Fibroblast of villous mesenchyme (primary cell): Measurements from ENCODE around the gene ECPAS. TPM values are rescaled to one million over a fixed set of nuclear protein-coding genes. Genes with fewer than 3 reads are reported as not detected.
A peak's percentile ranks its signal among the peaks of the same experiment; 100 is the strongest.

Source experiments
- DNase-seq: peaks from one replicate; pipeline ENCODE4 v3.0.0-alpha.2; 2010; ENCODE audit warnings: low read depth
- H3K4me3 ChIP-seq: 2 replicates; pipeline ENCODE4 v1.5.1; 2011; ENCODE audit warnings: low read depth, mild to moderate bottlenecking, low read length
- total RNA-seq: library from RNA; depleted of rRNA; stranded (reverse); fragments of >200 nt; gene quantifications from 2 replicates; pipeline ENCODE4 v1.2.3, GENCODE V29; 2012
- TF ChIP-seq, protein P1 (sequence below): IDR thresholded peaks from 2 replicates; pipeline ENCODE4 v1.5.1; 2012; ENCODE audit warnings: low read depth, mild to moderate bottlenecking, low read length; ENCODE audit not compliant: insufficient read depth

Gene ECPAS
- total RNA-seq, 1 donor, result 99.3 TPM

DNA sequence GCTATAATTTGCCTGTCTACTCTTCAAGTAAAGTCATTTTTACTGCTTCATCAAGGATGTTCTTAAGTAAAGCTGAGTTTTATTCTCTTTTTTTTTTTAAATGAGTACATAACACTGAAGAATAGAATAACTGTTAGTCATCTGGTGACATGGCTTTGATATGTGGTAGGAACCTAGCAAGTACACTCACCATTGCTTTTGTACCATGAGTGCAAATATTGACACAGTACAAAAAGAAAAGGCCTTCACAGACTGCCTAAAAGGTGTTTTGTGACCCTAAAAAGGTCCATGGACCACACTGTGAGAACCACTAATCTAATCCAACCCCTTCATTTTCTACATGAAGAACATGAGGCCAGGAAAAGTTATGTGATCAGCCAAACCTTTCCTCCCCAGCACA lies 55.0 kb downstream of the ECPAS start:
- no peak overlapping the region for H3K4me3 ChIP-seq
- DNase-seq, result no peak
- TF ChIP-seq, protein P1, sequence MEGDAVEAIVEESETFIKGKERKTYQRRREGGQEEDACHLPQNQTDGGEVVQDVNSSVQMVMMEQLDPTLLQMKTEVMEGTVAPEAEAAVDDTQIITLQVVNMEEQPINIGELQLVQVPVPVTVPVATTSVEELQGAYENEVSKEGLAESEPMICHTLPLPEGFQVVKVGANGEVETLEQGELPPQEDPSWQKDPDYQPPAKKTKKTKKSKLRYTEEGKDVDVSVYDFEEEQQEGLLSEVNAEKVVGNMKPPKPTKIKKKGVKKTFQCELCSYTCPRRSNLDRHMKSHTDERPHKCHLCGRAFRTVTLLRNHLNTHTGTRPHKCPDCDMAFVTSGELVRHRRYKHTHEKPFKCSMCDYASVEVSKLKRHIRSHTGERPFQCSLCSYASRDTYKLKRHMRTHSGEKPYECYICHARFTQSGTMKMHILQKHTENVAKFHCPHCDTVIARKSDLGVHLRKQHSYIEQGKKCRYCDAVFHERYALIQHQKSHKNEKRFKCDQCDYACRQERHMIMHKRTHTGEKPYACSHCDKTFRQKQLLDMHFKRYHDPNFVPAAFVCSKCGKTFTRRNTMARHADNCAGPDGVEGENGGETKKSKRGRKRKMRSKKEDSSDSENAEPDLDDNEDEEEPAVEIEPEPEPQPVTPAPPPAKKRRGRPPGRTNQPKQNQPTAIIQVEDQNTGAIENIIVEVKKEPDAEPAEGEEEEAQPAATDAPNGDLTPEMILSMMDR, result no peak

DNA sequence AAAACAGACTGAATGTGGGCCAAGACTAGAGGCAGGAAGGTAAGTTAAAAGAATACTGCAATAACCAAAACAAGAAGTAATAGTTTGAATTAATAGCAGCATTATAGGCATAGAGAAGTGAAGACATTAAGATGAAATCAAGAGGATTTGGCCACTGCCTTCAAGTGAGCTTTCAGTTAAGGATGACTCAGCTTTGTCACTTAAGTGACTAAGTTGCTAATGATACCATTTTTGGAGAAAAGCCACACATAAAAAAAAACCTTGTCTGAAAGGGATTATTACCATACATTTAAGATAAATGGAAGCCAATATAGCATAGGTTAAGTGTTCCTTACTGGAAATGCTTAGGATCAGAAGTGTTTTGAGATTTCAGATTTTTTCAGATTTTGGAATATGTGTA lies 57.0 kb downstream of the ECPAS start:
- TF ChIP-seq, protein P1, result no peak
- DNase-seq, result peak; percentile 49
- no peak overlapping the region for H3K4me3 ChIP-seq

DNA sequence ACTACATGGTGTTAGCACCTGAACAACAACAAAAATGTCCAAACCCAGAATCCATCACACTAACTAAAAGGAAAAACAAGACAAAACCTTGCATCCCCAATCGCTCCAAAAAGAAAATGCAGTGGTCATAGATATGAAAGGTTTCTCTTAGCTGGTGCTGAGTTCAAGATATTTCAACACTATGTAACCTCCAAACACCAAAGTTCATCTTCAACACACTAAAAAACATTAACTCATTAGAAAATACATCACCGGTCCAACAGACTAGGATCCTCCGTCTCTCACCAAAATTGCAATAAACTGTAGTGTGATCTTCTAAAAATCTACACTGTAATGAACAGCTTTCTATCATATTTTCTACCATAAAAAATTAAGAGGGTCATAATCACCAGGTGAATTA lies 60.8 kb downstream of the ECPAS start:
- TF ChIP-seq, protein P1, result no peak
- DNase-seq, result no peak

DNA sequence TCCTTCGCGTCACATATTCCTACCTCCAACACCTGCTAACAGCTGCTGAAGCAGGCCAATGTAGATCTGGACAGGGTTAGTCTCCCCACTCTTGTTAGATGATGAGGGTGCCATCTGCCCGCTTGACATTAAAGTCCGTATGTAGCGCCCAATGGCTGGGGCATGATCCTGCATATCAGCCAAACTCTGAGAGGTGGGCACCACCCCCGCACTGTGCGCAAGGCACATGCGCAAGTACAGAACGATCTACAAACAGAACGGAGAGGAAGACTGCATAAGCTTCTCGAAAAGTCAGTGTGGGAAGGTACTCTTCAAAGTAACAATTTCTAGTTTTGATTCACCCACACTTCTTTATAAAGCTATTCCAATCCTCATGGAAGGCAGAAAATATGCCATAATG lies 69.8 kb downstream of the ECPAS start:
- H3K4me3 ChIP-seq, result no peak overlapping the region
- TF ChIP-seq, protein P1, result no peak
- no peak for DNase-seq

More for the DNA sequence above, 60.8 kb downstream of the ECPAS start:
- H3K4me3 ChIP-seq, result no peak overlapping the region

DNA sequence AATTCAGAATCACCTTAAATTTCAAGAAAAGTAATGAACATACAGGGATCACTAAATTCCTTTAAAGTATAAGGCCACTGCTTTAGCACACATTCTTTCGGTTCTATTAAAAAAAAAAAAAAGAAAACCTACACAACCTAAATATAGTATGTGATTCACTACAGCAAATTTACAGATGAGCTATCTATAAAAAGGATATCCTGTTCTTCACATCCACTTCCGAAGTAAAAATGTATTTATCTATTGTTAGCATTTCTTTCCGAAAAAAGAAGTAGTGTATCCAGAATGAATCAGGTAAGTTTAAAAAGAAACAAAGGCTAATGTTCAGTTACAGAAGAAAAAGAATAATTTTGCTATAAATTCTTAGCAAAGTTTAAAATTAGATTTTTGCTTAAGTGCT lies 70.2 kb downstream of the ECPAS start:
- DNase-seq, result no peak
- TF ChIP-seq, protein P1, result no peak
- no peak overlapping the region for H3K4me3 ChIP-seq

DNA sequence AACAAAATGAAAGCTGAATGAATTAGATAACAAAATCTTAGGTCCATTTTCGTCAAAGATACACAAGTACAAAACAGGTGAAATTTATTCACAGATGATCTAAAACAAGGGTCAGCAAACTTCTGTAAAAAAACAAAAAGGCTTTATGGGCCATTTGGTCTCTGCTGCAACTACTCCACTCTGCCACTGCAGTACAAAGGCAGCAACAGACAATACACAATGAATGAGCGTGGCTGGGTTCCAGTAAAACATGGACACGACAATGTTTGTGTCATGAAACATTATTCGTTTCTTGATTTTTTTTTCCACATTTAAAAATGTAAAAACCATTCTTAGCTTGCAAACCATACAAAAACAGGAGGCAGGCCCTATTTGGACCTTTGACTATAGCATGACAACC lies 71.9 kb downstream of the ECPAS start:
- DNase-seq, result no peak
- TF ChIP-seq, protein P1, result no peak
- no peak overlapping the region for H3K4me3 ChIP-seq

DNA sequence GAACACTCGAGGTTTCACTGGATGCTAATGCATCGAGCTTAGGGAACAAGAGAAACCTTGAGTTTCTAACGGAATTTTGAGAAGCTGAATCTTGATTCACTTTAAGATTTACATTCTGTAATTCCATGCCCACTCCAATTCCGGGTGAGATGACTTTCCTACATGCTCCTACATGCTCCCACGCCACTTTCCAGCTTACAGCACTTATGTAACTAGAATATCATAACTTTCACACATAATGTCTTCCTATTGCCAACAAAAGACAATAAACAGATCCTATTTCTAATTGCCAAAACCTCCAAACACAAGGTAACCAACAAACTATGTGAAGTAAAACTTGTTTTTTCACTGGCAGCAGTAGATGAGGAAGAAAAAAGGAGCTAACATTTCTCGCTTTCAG lies 72.9 kb downstream of the ECPAS start:
- TF ChIP-seq, protein P1, result no peak
- no peak overlapping the region for H3K4me3 ChIP-seq
- DNase-seq, result no peak
